ENCODE measurements around the gene TMEM79. TPM values are rescaled to one million over a fixed set of nuclear protein-coding genes. Genes with fewer than 3 reads are reported as not detected.

Gene TMEM79
- total RNA-seq, 2 experiments from 2014 or later = 6.2 to 6.8 TPM

DNA sequence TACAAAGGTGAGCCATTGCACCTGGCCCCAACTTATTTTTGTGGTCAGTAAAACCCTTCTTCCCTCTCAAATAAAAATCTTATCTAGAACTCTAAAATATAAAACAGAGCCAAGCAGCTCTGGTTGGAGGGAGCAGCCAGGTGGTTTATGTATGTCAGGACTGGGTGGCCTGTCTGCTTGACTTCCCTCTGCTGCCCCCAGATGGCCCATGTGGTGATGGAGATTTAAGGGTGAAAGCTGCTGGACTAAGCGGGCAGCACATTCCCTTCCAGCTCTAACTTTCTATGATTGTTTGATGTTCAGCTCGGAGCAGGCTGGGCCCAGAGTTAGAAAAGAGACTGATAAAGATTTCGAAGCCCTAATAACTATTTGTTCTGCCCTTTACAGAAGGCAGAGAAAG, 24.3 kb upstream of the TMEM79 start:
- no TSS peak for BruUV-seq (replicated peaks)
- no peaks in the 10 kb centered on the region for H4K20me1 ChIP-seq (ENCODE audit: insufficient read depth, low read length)
- H3K9me2 ChIP-seq (ENCODE audit: insufficient read depth, low read length) = no peaks in the 10 kb centered on the region
- POLR2A ChIA-PET = interaction anchor here (0.8 kb wide), 1 partner anchor 36 kb away, joined by 3 read pairs; the partner anchor contains the start of gene GLMP
- H3K27ac ChIP-seq (ENCODE audit: low read depth, low read length, poor library complexity, severe bottlenecking) = no peak overlapping the region
- H3K4me2 ChIP-seq (ENCODE audit: low read length) = no peak overlapping the region
- intact Hi-C loops (cut with micrococcal nuclease; ENCODE audit: unreplicated experiment) = no loop called here
- no peak for DNase-seq (ENCODE audit: low spot score)
- no peak overlapping the region for H2AFZ ChIP-seq (ENCODE audit: low read length)
- H3K9me3 ChIP-seq (ENCODE audit: low read length) = no peaks in the 10 kb centered on the region
- no peaks in the 10 kb centered on the region for H3K79me2 ChIP-seq (ENCODE audit: insufficient read depth, low read depth, low read length)
- no peak overlapping the region for H3K4me3 ChIP-seq (ENCODE audit: low read depth, low read length, poor library complexity, severe bottlenecking)
- TF ChIP-seq EZH2phosphoT487 (IDR thresholded peaks at IDR 0.05; ENCODE audit: borderline replicate concordance, low read depth, low read length) = no peak
- TF ChIP-seq, protein P1, sequence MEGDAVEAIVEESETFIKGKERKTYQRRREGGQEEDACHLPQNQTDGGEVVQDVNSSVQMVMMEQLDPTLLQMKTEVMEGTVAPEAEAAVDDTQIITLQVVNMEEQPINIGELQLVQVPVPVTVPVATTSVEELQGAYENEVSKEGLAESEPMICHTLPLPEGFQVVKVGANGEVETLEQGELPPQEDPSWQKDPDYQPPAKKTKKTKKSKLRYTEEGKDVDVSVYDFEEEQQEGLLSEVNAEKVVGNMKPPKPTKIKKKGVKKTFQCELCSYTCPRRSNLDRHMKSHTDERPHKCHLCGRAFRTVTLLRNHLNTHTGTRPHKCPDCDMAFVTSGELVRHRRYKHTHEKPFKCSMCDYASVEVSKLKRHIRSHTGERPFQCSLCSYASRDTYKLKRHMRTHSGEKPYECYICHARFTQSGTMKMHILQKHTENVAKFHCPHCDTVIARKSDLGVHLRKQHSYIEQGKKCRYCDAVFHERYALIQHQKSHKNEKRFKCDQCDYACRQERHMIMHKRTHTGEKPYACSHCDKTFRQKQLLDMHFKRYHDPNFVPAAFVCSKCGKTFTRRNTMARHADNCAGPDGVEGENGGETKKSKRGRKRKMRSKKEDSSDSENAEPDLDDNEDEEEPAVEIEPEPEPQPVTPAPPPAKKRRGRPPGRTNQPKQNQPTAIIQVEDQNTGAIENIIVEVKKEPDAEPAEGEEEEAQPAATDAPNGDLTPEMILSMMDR (conservative IDR thresholded peaks at IDR 0.05; ENCODE audit: low read length) = 0 out of 2 replicates have a peak, but pooled peaks have one; percentile 21
- CTCF ChIA-PET (ENCODE audit: unreplicated experiment) = no interaction called here
- peaks cover 87% of the 10 kb centered on the region for H3K36me3 ChIP-seq (ENCODE audit: insufficient read depth, low read length)
- no peaks in the 10 kb centered on the region for H3K4me1 ChIP-seq (ENCODE audit: insufficient read depth, low read length, poor library complexity, severe bottlenecking)

DNA sequence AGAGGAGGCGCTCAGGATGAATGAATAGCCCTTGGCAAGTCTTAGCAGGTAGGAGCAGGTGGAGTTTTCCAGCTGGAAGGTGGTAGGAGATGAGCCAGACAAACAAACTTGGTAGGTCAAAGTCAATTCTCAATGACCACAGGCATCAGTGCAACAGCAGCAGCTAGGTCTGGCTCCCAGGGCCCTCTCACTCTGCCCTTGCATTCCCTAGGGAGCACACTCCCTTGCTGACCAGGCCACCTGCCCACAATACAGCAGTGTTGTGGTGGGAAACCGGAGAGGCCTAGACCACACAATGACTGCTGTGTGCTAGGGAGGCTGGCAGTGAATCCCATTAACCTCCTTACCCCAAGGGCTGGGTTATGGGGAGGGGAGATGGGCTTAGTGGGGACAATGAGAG, 23.2 kb upstream of the TMEM79 start:
- BruUV-seq (replicated peaks) = no TSS peak
- DNase-seq (ENCODE audit: low spot score) = no peak
- Histone ChIP-seq H3K9me2 (ENCODE audit: insufficient read depth, low read length) (no peaks in the 10 kb centered on the region), H3K27ac (ENCODE audit: low read depth, low read length, poor library complexity, severe bottlenecking) (no peak overlapping the region), H3K36me3 (ENCODE audit: insufficient read depth, low read length) (peaks cover 94% of the 10 kb centered on the region), H3K79me2 (ENCODE audit: insufficient read depth, low read depth, low read length) (no peaks in the 10 kb centered on the region), H3K9me3 (ENCODE audit: low read length) (no peaks in the 10 kb centered on the region), H2AFZ (ENCODE audit: low read length) (no peak overlapping the region), H4K20me1 (ENCODE audit: insufficient read depth, low read length) (no peaks in the 10 kb centered on the region), H3K4me2 (ENCODE audit: low read length) (no peak overlapping the region), H3K4me3 (ENCODE audit: low read depth, low read length, poor library complexity, severe bottlenecking) (no peak overlapping the region), H3K4me1 (ENCODE audit: insufficient read depth, low read length, poor library complexity, severe bottlenecking) (no peaks in the 10 kb centered on the region)
- TF ChIP-seq, protein P1 (conservative IDR thresholded peaks at IDR 0.05; ENCODE audit: low read length) = no peak
- no peak for TF ChIP-seq EZH2phosphoT487 (IDR thresholded peaks at IDR 0.05; ENCODE audit: borderline replicate concordance, low read depth, low read length)
- CTCF ChIA-PET (ENCODE audit: unreplicated experiment) = no interaction called here
- intact Hi-C loops (cut with micrococcal nuclease; ENCODE audit: unreplicated experiment) = no loop called here
- POLR2A ChIA-PET = no interaction called here

DNA sequence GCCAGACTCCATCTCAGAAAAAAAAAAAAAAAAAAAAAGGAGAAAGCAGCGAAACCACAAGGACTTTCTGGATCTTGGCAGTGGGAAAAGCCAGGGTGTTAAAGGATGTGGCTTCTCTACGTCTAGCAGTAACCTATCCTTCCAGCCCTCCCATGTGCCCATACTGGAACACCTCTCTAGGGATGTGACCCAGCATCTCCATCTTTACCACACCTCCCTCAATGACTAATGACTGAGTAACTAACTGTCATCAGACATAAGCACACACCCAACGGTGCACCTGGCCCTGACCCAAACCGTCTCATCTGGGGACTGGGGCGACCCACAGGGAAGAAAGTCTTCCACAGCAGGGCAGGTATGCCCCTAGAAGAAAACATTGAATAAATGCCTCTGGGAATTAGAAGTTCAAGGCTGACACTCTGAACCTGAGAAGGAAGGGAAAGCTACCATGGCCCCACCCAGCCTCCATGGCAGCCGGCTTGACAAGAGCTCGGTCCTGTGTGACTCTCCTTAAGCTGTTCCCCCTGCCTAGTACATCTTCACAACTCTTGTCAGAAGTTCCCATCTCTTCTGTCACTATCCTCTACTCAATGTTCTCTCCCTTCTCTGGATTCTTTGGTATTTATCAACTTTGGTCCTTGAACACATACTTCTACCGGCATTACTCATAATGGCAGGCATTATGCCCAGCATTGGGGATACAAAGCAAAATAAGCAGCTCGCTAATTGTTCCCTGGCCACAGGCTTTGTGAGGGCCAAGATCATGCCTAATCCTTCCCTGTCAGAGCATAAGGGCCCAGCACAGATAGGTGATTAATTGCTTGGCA, 21.5 kb upstream of the TMEM79 start:
- POLR2A ChIA-PET = interaction anchor here (1.2 kb wide), 1 partner anchor 10 kb away, joined by 4 read pairs; no protein-coding TSS in a partner anchor
- H3K36me3 ChIP-seq (ENCODE audit: insufficient read depth, low read length) = peaks cover 94% of the 10 kb centered on the region
- no peak overlapping the region for H3K4me2 ChIP-seq (ENCODE audit: low read length)
- no peak for DNase-seq (ENCODE audit: low spot score)
- intact Hi-C loops (cut with micrococcal nuclease; ENCODE audit: unreplicated experiment) = no loop called here
- no TSS peak for BruUV-seq (replicated peaks)
- CTCF ChIA-PET (ENCODE audit: unreplicated experiment) = no interaction called here
- H3K4me3 ChIP-seq (ENCODE audit: low read depth, low read length, poor library complexity, severe bottlenecking) = no peak overlapping the region
- H3K4me1 ChIP-seq (ENCODE audit: insufficient read depth, low read length, poor library complexity, severe bottlenecking) = no peaks in the 10 kb centered on the region
- TF ChIP-seq, protein P1 (conservative IDR thresholded peaks at IDR 0.05; ENCODE audit: low read length) = no peak
- no peak for TF ChIP-seq EZH2phosphoT487 (IDR thresholded peaks at IDR 0.05; ENCODE audit: borderline replicate concordance, low read depth, low read length)
- H3K79me2 ChIP-seq (ENCODE audit: insufficient read depth, low read depth, low read length) = no peaks in the 10 kb centered on the region
- H3K27ac ChIP-seq (ENCODE audit: low read depth, low read length, poor library complexity, severe bottlenecking) = no peak overlapping the region
- H2AFZ ChIP-seq (ENCODE audit: low read length) = no peak overlapping the region
- H3K9me2 ChIP-seq (ENCODE audit: insufficient read depth, low read length) = no peaks in the 10 kb centered on the region
- H4K20me1 ChIP-seq (ENCODE audit: insufficient read depth, low read length) = no peaks in the 10 kb centered on the region
- no peaks in the 10 kb centered on the region for H3K9me3 ChIP-seq (ENCODE audit: low read length)
